SK-N-SH (cell line): ENCODE results near the gene LRRC10. TPM values are rescaled to one million over a fixed set of nuclear protein-coding genes. Genes with fewer than 3 reads are reported as not detected.

ENCODE experiments used
- CTCF ChIA-PET: fragments of 300-600, 350-600 bp; formaldehyde crosslinking; extraction: SDS; loops from one replicate; lab custom pipeline; 2021; lab: Yijun Ruan, JAX
- POLR2A ChIA-PET: fragments of 350-600 bp; sonication (Branson Sonifier 250); formaldehyde crosslinking; extraction: SDS; loops from one replicate; lab custom pipeline; 2020; ENCODE audit warnings: antibody characterized with exemption, inconsistent platforms; lab: Yijun Ruan, JAX
- DNase-seq: peaks from one replicate; pipeline ENCODE4 v3.0.0; 2012
- H2AFZ ChIP-seq: fragments of 200-600 bp; sonication (generic); 2 replicates; pipeline ENCODE4 v1.8.1; 2016; ENCODE audit warnings: antibody characterized with exemption, mild to moderate bottlenecking, low read depth
- H3F3A ChIP-seq: fragments of 200-600 bp; sonication (generic); replicated peaks from 2 replicates; pipeline ENCODE3; 2016; ENCODE audit warnings: antibody characterized with exemption, mild to moderate bottlenecking; ENCODE audit not compliant: insufficient read depth
- H3K27ac ChIP-seq, 2 experiments: fragments of 200-500 bp in 1 of 2; fragments of 200-600 bp in 1 of 2; sonication (Bioruptor generic) in 1 of 2; sonication (generic), shearing (Covaris generic) in 1 of 2; 2 replicates each; pipeline versions ENCODE4 v1.5.1 to v1.6.1; 2014 to 2016; ENCODE audit warnings: low read depth in 2 of 2, inconsistent platforms in 1 of 2, low read length in 1 of 2, mild to moderate bottlenecking in 1 of 2, mixed read lengths in 1 of 2
- H3K27me3 ChIP-seq: fragments of 200-600 bp; sonication (generic), shearing (Covaris generic); 2 replicates; pipeline ENCODE4 v1.6.1; 2016; ENCODE audit warnings: mixed run types; ENCODE audit not compliant: insufficient read depth
- H3K36me3 ChIP-seq, 2 experiments: fragments of 200-500 bp in 1 of 2; fragments of 200-600 bp in 1 of 2; sonication (Bioruptor generic) in 1 of 2; sonication (generic) in 1 of 2; replicated peaks in 1 of 2; 2 replicates each; pipeline versions ENCODE3 to v1.5.1; 2014 to 2016; ENCODE audit warnings: low read length in 1 of 2, mild to moderate bottlenecking in 1 of 2; ENCODE audit not compliant: insufficient read depth in 2 of 2, control insufficient read depth in 1 of 2
- H3K4me1 ChIP-seq, 2 experiments: fragments of 200-500 bp in 1 of 2; fragments of 200-600 bp in 1 of 2; sonication (Bioruptor generic) in 1 of 2; sonication (generic), shearing (Covaris generic) in 1 of 2; 2 replicates each; pipeline versions ENCODE4 v1.5.1 to v1.6.1; 2014 to 2016; ENCODE audit warnings: low read depth in 1 of 2, low read length in 1 of 2, mixed run types in 1 of 2; ENCODE audit not compliant: insufficient read depth in 2 of 2, control insufficient read depth in 1 of 2
- H3K4me2 ChIP-seq: fragments of 200-600 bp; sonication (generic), shearing (Covaris generic); 2 replicates; pipeline ENCODE4 v1.6.1; 2017; ENCODE audit warnings: mixed run types
- H3K4me3 ChIP-seq, 2 experiments: fragments of 200-500 bp in 1 of 2; fragments of 200-600 bp in 1 of 2; sonication (Bioruptor generic) in 1 of 2; sonication (generic), shearing (Covaris generic) in 1 of 2; 2 replicates each; pipeline versions ENCODE4 v1.5.1 to v1.8.1; 2014 to 2016; ENCODE audit warnings: low read depth in 2 of 2, inconsistent platforms in 1 of 2, low read length in 1 of 2, mild to moderate bottlenecking in 1 of 2, mixed read lengths in 1 of 2, moderate library complexity in 1 of 2
- H3K79me2 ChIP-seq: fragments of 200-600 bp; sonication (generic); 2 replicates; pipeline ENCODE4 v1.8.1; 2017; ENCODE audit warnings: mild to moderate bottlenecking; ENCODE audit not compliant: insufficient read depth
- H3K9ac ChIP-seq: fragments of 200-600 bp; sonication (generic); 2 replicates; pipeline ENCODE4 v1.6.1; 2017; ENCODE audit warnings: mixed run types
- H3K9me2 ChIP-seq: fragments of 200-600 bp; sonication (generic); 2 replicates; pipeline ENCODE4 v1.6.1; 2017; ENCODE audit warnings: mixed run types
- H3K9me3 ChIP-seq: fragments of 200-600 bp; sonication (generic); 2 replicates; pipeline ENCODE4 v1.6.1; 2017; ENCODE audit warnings: mixed run types, mild to moderate bottlenecking, moderate library complexity
- H4K20me1 ChIP-seq: fragments of 200-600 bp; sonication (generic); 2 replicates; pipeline ENCODE4 v1.6.1; 2017; ENCODE audit warnings: mild to moderate bottlenecking, mixed run types; ENCODE audit not compliant: insufficient read depth
- FOSL2 ChIP-seq: IDR thresholded peaks from 2 replicates; pipeline ENCODE4 v1.4.0; 2012; ENCODE audit warnings: low read depth, mild to moderate bottlenecking, moderate library complexity, borderline replicate concordance
- FOXM1 ChIP-seq: IDR thresholded peaks from 2 replicates; pipeline ENCODE4 v1.4.0; 2012; ENCODE audit warnings: low read depth, mild to moderate bottlenecking
- IRF3 ChIP-seq: fragments of 150-350 bp; IDR thresholded peaks from 2 replicates; pipeline ENCODE4 v1.6.1; 2016; ENCODE audit warnings: mild to moderate bottlenecking, low read depth, low read length
- JUND ChIP-seq: IDR thresholded peaks from 2 replicates; pipeline ENCODE4 v1.4.0; 2012
- MAX ChIP-seq: IDR thresholded peaks from 2 replicates; pipeline ENCODE4 v1.4.0; 2012; ENCODE audit warnings: low read depth
- RAD21 ChIP-seq: IDR thresholded peaks from 2 replicates; pipeline ENCODE4 v1.6.1; 2012; ENCODE audit warnings: mild to moderate bottlenecking, low read length
- RCOR1 ChIP-seq: fragments of 150-350 bp; IDR thresholded peaks from 2 replicates; pipeline ENCODE4 v1.6.1; 2017; ENCODE audit warnings: antibody characterized with exemption, low read length
- REST ChIP-seq: IDR thresholded peaks from 2 replicates; pipeline ENCODE4 v1.6.1; 2012; ENCODE audit warnings: mild to moderate bottlenecking, low read depth, low read length, moderate library complexity
- RFX5 ChIP-seq: IDR thresholded peaks from 2 replicates; pipeline ENCODE4 v1.6.1; 2012; ENCODE audit warnings: mild to moderate bottlenecking, improper control_type of control experiment, low read length
- SMC3 ChIP-seq: IDR thresholded peaks from 2 replicates; pipeline ENCODE4 v1.6.1; 2012; ENCODE audit warnings: low read depth, low read length, improper control_type of control experiment
- TCF12 ChIP-seq: IDR thresholded peaks from 2 replicates; pipeline ENCODE4 v1.4.0; 2012
- USF1 ChIP-seq: IDR thresholded peaks from 2 replicates; pipeline ENCODE4 v1.4.0; 2012; ENCODE audit warnings: low read depth, borderline replicate concordance
- USF2 ChIP-seq: fragments of 150-350 bp; IDR thresholded peaks from 2 replicates; pipeline ENCODE4 v1.6.1; 2017; ENCODE audit warnings: antibody characterized with exemption, low read length, low read depth, borderline replicate concordance
- YY1 ChIP-seq: IDR thresholded peaks from 2 replicates; pipeline ENCODE4 v1.4.0; 2012; ENCODE audit warnings: low read depth, mild to moderate bottlenecking
- ZBTB33 ChIP-seq: IDR thresholded peaks from 2 replicates; pipeline ENCODE4 v1.4.0; 2012; ENCODE audit warnings: low read depth, borderline replicate concordance
- WGBS: methylation state at CpG from one replicate; pipeline ENCODE4 v1.1.6; 2017; ENCODE audit warnings: low lambda C conversion rate; 5-methylcytosine and 5-hydroxymethylcytosine counted together
- polyA plus RNA-seq, 3 experiments: library from polyadenylated mRNA; depleted of rRNA; stranded (reverse); fragments of >200 nt; gene quantifications; 2 replicates each; pipeline ENCODE4 v1.2.3, GENCODE V29; 2012

Gene LRRC10
- polyA plus RNA-seq, 1 of the 3 experiments (the other 2 are of a cell fraction): not detected

- TF ChIP-seq ZBTB33 (no peak), TCF12 (no peak), RFX5 (no peak), MAX (no peak), USF1 (no peak), RAD21 (no peak)
These were observed 10.8 kb upstream of the LRRC10 start (continued) for GRCh38 chr12:69621551-69621950.

- H3F3A ChIP-seq: no peaks in the 10 kb centered on the region
- H4K20me1 ChIP-seq: no peaks in the 10 kb centered on the region
- H3K36me3 ChIP-seq: no peaks in the 10 kb centered on the region
- CTCF ChIA-PET: interaction anchor here (0.7 to 6.6 kb wide), 3 partner anchors 19 to 814 kb away, joined by 3 to 45 read pairs (median 4); no protein-coding TSS in a partner anchor
- H3K4me2 ChIP-seq: no peak overlapping the region
- no peak overlapping the region for H2AFZ ChIP-seq
- H3K4me3 ChIP-seq: no peak overlapping the region
- no peaks in the 10 kb centered on the region for H3K9me2 ChIP-seq
- TF ChIP-seq RFX5 (no peak), RCOR1 (no peak), IRF3 (no peak), REST (no peak), USF2 (no peak), FOXM1 (no peak), SMC3 (no peak), JUND (no peak), FOSL2 (no peak), YY1 (no peak)
- H3K9me3 ChIP-seq: no peaks in the 10 kb centered on the region
- H3K27ac ChIP-seq: no peak overlapping the region
- peaks cover 8% of the 10 kb centered on the region; the same call in 1 of the 2 replicates for H3K27me3 ChIP-seq
- 73% methylated on average over 2 of the region's 2 CpGs for WGBS
- no peaks in the 10 kb centered on the region for H3K79me2 ChIP-seq
- peaks cover 0 to 17% of the 10 kb centered on the region in 2 experiments; a peak in 1 of 4 replicates for H3K4me1 ChIP-seq
- POLR2A ChIA-PET: no interaction called here
- no peak for DNase-seq
- no peak overlapping the region for H3K9ac ChIP-seq
These were observed 10.2 kb upstream of the LRRC10 start for GRCh38 chr12:69620921-69621320.
